Panc1 (cell line): ENCODE measurements around the gene NSG2.

Experiments used
- CTCF ChIP-seq: fragments of 450-650 bp; IDR thresholded peaks from 2 replicates; pipeline ENCODE4 v1.5.1; 2017; ENCODE audit warnings: mild to moderate bottlenecking
- POLR2AphosphoS5 ChIP-seq: IDR thresholded peaks from 2 replicates; pipeline ENCODE4 v1.6.1; 2012; ENCODE audit warnings: mild to moderate bottlenecking, low read depth, low read length, moderate library complexity

DNA sequence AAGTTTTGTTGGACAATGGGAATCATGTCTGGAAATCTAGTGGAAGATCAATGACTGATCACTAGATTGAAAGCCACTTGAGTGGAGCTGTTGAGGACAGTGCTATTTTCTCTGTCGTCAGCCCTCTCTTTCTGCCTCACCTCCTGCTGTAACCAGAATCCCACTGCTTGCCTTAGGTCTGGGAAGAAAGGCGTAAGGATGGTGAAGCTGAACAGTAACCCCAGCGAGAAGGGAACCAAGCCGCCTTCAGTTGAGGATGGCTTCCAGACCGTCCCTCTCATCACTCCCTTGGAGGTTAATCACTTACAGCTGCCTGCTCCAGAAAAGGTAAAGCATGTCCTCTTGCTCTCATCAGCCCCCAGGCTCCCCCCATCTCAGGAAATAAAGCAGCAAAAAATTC, 1.1 kb downstream of the NSG2 start:
- no peak for TF ChIP-seq CTCF
- TF ChIP-seq POLR2AphosphoS5 = no peak
